ENCODE measurements around the gene ZNF709. TPM values are rescaled to one million over a fixed set of nuclear protein-coding genes. Genes with fewer than 3 reads are reported as not detected.
"Not testable (repeated sequence)": the region's sequence is repeated elsewhere in the genome, so short reads cannot be mapped to it uniquely, and the experiment has no call there.

Gene ZNF709
- total RNA-seq, 4 donors from 2014 or later = 1.8 to 3.7 (median 3.3) TPM

DNA sequence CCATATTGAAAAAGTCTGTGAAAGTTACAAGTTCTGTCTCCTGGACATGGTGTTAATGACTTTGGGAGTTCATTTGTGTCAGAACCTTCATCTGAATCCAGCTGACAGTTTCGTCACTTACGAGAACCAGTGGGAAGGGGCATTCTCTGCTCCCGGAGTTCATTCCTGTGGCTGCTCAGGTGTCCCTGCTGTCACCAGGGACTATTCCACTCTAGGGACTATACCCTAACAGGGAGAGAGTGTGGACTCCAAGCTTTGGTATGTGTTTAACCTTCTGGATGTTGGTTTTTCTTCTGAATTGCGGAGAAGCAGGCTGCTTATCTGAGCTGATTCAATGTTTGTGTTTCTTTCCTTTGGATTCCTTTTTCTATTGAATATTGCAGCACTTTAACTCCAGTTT is 12.4 kb upstream of the ZNF709 start:
- no peaks in the 10 kb centered on the region for H3K27me3 ChIP-seq
- H3K4me1 ChIP-seq = peaks cover 0 to 8% (median 1%) of the 10 kb centered on the region in 4 donors
- no peak for TF ChIP-seq POLR2A (IDR thresholded peaks at IDR 0.05)
- TF ChIP-seq, protein P1, sequence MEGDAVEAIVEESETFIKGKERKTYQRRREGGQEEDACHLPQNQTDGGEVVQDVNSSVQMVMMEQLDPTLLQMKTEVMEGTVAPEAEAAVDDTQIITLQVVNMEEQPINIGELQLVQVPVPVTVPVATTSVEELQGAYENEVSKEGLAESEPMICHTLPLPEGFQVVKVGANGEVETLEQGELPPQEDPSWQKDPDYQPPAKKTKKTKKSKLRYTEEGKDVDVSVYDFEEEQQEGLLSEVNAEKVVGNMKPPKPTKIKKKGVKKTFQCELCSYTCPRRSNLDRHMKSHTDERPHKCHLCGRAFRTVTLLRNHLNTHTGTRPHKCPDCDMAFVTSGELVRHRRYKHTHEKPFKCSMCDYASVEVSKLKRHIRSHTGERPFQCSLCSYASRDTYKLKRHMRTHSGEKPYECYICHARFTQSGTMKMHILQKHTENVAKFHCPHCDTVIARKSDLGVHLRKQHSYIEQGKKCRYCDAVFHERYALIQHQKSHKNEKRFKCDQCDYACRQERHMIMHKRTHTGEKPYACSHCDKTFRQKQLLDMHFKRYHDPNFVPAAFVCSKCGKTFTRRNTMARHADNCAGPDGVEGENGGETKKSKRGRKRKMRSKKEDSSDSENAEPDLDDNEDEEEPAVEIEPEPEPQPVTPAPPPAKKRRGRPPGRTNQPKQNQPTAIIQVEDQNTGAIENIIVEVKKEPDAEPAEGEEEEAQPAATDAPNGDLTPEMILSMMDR (IDR thresholded peaks at IDR 0.05) = no peak
- no peaks in the 10 kb centered on the region for H3K36me3 ChIP-seq
- H3K4me3 ChIP-seq = no peak overlapping the region
- H3K9me3 ChIP-seq = no peaks in the 10 kb centered on the region
- no peak overlapping the region for H3K27ac ChIP-seq
- DNase-seq = no peak

DNA sequence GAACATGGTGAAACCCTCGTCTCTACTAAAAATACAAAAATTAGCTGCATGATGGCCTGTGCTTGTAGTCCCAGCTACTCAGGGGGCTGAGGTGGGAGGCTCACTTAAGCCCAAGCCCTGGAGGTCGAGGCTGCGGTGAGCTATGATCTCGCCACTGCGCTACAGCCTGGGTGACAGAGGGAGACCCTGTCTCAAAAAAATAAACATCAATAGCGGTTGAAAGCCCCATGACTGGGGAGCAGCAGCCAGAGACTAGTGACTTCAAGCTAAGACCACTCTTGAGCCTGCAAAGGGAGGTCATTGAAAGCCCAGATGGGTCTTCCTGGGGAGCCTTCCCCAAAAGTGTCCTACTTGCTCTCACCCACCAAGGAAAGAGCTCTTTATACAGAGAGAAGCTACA is 11.9 kb upstream of the ZNF709 start:
- no peaks in the 10 kb centered on the region for H3K9me3 ChIP-seq
- no peak for TF ChIP-seq POLR2A (IDR thresholded peaks at IDR 0.05)
- TF ChIP-seq, protein P1 (IDR thresholded peaks at IDR 0.05) = no peak

DNA sequence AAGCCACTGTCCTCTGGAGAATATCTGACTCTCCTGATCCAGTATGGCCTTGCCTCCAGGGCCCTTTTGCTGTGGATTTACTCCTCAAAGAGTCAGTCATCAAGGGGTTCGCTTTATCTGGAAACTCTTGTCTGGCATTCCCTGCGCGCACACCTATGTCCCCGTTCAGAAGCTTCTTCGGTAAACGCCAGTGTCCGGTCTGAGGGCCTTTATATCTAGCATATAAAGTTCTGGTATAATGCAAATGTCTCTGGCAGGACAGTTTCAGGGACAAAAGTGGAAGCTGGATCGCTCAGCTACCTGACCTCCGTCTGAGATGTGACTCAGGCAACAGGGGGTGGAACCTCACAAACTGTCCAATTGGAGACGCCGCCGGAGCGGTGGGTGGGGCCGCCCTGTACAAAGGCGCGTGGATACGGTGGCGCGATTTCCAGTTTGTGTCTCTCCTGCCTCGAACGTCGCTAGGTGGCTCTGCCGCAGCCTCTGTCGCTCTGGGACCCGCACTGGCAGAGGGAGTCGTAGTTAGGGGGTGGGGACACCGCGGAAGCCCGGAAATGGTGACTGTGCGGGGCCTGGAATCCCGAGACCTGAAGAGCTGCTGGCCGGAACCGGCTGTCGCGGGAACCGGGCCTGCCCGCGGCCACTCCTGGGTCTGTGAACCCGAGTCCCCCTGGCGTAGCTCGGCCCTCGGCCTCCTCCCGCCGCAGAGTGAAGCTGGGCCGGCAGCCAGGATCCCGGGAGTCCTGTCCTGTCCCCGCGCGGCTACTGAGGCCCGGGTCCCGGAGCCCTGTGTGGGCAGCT is 10.6 kb upstream of the ZNF709 start:
- Histone ChIP-seq H3K9me3 (no peaks in the 10 kb centered on the region), H3K27me3 (no peaks in the 10 kb centered on the region), H3K36me3 (no peaks in the 10 kb centered on the region), H3K27ac (peak overlapping the region; percentile 76 to 89 (median 83)), H3K4me1 (peaks cover 0 to 8% (median 1%) of the 10 kb centered on the region in 4 donors), H3K4me3 (peak overlapping the region; percentile 53 to 74 (median 67))
- DNase-seq = peak; percentile 96 to 99 (median 97)
- TF ChIP-seq, protein P1 (IDR thresholded peaks at IDR 0.05) = peak in 4 of 6 experiments; percentile 34 to 50 (median 40)
- TF ChIP-seq POLR2A (IDR thresholded peaks at IDR 0.05) = peak; percentile 52 to 73

More for the DNA sequence above, 11.9 kb upstream of the ZNF709 start:
- Histone ChIP-seq H3K4me1 (peaks cover 0 to 8% (median 1%) of the 10 kb centered on the region in 4 donors), H3K36me3 (no peaks in the 10 kb centered on the region), H3K4me3 (no peak overlapping the region), H3K27ac (no peak overlapping the region), H3K27me3 (no peaks in the 10 kb centered on the region)
- DNase-seq = no peak

DNA sequence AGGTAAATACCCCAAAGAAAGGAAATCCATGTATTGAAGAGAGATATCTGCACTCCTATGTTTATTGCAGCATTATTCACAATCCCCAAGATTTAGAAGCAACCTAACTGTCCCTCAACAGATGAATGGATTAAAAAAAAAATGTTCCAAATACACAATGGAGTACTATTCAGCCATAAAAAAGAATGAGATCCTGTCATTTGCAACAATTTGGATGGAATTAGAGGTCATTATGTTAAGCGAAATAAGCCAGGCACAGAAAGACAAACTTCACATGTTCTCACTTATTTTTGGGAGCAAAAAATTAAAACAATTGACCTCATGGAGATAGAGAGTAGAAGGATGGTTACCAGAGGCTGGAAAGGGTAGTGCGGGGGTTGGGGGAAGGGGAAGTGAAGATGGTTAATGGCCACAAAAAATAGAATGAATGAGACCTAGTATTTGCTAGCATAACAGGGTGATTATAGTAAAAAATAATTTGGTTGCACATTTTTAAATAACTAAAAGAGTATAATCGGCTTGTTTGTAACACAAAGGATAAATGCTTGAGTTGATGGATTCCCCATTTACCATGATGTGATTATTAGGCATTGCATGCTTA is 9.7 kb upstream of the ZNF709 start:
- no peak for DNase-seq
- Histone ChIP-seq H3K27me3 (no peaks in the 10 kb centered on the region), H3K27ac (peak overlapping the region in 3 of 4 donors; percentile 76 to 89 (median 85)), H3K36me3 (no peaks in the 10 kb centered on the region), H3K4me3 (peak overlapping the region in 1 of 4 donors; percentile 74), H3K9me3 (no peaks in the 10 kb centered on the region), H3K4me1 (peaks cover 0 to 8% (median 1%) of the 10 kb centered on the region in 4 donors)
- TF ChIP-seq, protein P1 (IDR thresholded peaks at IDR 0.05) = no peak
- TF ChIP-seq POLR2A (IDR thresholded peaks at IDR 0.05) = no peak

DNA sequence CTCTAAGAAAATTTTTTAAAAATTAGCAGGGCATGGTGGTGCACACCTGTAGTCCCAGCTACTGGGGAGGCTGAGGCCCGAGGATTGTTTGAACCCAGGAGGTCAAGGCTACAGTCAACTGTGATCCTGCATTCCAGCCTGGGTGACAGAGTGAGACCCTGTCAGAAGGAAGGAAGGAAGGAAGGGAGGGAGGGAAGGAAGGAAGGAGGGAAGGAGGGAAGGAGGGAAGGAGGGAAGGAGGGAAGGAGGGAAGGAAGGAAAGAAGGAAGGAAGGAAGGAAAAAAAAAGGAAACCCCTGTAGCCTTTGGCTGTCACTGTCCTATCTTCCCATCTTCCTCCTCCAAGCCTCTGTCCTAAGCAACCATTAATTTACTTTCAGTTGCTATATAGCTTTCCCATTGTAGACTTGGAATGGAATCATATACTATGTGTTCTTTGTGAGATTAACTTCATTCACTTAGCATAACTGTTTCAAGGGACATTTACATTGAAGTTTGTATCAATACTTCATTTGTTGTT is 1.7 kb upstream of the ZNF709 start:
- H3K4me3 ChIP-seq, DNase-seq, H3K36me3 ChIP-seq, H3K9me3 ChIP-seq, H3K4me1 ChIP-seq, H3K27me3 ChIP-seq, H3K27ac ChIP-seq: not testable (repeated sequence)

DNA sequence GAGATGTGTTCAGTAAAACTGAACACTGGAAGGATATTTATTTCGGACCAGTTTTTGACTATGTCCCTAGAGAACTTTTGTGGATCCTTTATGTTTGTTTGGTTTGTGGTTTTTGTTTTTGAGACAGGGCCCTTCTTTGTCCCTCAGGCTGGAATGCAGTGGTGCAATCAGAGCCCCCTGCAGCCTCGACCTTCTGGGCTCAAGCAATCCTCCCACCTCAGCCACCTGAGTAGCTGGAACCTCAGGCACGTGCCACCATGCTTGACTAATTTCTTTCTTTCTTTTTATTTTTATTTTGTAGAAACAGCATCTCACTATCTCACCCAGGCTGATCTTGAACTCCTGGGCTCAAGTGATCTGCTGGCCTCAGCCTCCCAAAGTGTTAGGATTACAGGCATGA is 955 bp upstream of the ZNF709 start:
- Histone ChIP-seq H3K4me1 (peaks cover 0 to 7% (median 0%) of the 10 kb centered on the region in 4 donors), H3K27ac (no peak overlapping the region), H3K4me3 (no peak overlapping the region), H3K36me3 (no peaks in the 10 kb centered on the region), H3K27me3 (no peaks in the 10 kb centered on the region), H3K9me3 (no peaks in the 10 kb centered on the region)
- TF ChIP-seq, protein P1 (IDR thresholded peaks at IDR 0.05) = no peak
- TF ChIP-seq POLR2A (IDR thresholded peaks at IDR 0.05) = no peak
- no peak for DNase-seq
